Stimulated activated CD8-positive, alpha-beta memory T cell treated with anti-CD3 and anti-CD28 coated beads, Interleukin-2, amount 100 ng/mL, for 48 hours (primary cell): ENCODE data around the gene RPRD1B.

Experiments
- DNase-seq, 2 donors: peaks; one replicate each; pipeline ENCODE4 v3.0.0-alpha.2; 2020; ENCODE audit warnings: low read depth in 2 of 2

RPRD1B gene

DNA sequence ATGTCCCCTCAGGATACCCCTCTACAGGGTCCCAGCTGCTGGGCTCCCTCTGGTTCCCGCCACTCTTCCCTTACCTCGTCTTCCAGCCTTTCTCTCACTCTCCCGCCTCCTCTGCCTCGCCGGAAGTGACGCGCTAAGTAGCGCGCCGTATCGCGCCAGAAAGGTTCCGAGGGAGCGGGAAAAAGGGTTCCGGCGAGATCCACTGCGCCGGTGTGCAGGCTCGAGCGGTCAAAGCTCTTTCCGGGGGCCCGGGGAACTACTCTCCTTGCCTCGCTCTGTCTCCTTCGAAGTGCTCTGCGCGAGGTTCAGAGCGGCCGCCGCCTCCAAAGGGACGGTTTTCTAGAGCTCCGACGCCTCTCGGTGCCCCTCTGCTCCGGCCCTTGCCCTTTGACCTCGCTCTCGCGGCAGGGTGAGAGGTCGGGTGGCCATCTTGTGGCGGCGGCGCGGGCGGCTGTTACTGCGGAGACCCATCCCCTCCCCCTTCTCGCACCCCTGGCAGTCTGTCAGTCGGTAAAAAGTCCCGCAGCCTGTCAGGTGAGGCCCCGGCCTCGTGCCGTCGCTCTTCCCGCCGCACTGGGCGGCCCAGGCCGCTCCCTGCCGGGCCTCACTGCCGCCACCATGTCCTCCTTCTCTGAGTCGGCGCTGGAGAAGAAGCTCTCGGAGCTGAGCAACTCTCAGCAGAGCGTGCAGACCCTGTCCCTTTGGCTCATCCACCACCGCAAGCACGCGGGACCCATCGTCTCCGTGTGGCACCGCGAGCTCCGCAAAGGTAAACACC is at the start of gene RPRD1B, which contains the start of gene TTI1:
TSS of gene RPRD1B (plus strand) at position 417 of the 778 bp plus-strand sequence. CDS start at position 619, 202 bp downstream.
TSS of gene TTI1 (minus strand) at position 127 of the 778 bp plus-strand sequence. CDS start 19,640 bp downstream, outside the sequence.
- DNase-seq, result peak; percentile 79 to 84

- no peak for DNase-seq
Observed at GRCh38 chr20:37984018-37984785, 49.3 kb upstream of the RPRD1B start.

GRCh38 chr20:37986044-37986858 is 47.3 kb upstream of the RPRD1B start:
- DNase-seq, result no peak

GRCh38 chr20:37986873-37987601 is 46.5 kb upstream of the RPRD1B start:
- DNase-seq, result no peak

- no peak for DNase-seq
Observed at GRCh38 chr20:37987602-37988290, 45.8 kb upstream of the RPRD1B start.

GRCh38 chr20:37988306-37988954 is 45.1 kb upstream of the RPRD1B start:
- DNase-seq, result no peak

GRCh38 chr20:37989601-37990295 is 43.8 kb upstream of the RPRD1B start:
- no peak for DNase-seq

- DNase-seq, result peak; percentile 44 to 68
Observed at GRCh38 chr20:37990571-37991151, 42.9 kb upstream of the RPRD1B start.

DNA sequence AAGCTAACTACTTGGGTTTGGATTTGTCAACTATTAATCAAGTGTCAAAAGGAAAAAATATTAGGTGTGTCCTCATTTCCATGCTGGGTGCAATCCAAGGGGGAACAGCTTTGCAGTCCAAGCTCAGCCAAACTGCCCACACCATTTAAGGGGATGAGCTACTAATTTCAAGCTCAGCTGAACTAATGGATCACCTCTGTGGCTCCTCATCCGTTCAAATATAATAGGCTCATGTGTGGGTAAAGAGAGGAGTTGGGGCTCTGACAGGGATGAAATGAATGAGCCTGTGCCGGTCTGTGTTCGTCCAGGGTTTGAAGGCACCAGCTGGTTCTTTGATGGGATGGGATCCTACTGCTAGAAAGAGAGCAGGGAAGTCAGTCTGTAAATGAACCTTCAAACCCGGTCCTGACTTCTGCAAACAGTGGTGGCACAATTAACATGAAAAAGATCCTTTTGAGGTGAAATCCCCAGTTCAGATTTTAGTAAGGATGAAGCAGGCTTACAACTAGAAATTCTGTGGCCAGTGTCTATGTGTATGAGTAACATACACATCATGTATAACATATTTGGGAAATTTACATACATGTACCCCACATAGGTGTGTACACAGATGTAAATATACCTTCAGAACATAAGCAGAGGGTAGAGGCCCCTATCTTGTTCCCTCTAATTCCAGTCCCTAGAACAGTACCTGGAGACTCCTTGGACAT is 42.2 kb upstream of the RPRD1B start:
- no peak for DNase-seq

GRCh38 chr20:37991908-37992307 is 41.6 kb upstream of the RPRD1B start:
- DNase-seq, result no peak

GRCh38 chr20:37992802-37993409 is 40.6 kb upstream of the RPRD1B start:
- DNase-seq, result no peak

DNA sequence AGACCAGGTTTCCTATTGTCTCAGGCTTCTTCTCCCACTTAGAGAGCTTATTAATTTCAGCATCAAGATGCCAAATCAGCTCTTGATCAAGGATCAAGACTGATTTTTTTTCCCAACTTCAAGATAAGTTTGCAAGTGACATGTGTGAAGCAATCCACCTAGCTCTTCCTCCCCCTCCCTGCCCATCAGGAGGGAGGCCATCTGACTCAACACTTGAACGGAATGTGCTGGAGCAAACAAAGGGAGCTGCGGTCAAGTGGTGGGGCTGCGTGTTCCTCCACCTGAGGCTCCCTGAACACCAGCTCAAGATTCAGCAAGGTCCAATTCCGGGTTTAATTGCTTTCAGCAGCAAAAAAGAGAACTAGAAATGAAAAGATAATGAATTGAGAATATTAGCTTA is 39.0 kb upstream of the RPRD1B start:
- DNase-seq, result no peak

- no peak for DNase-seq
Observed at GRCh38 chr20:37995856-37996605, 37.5 kb upstream of the RPRD1B start.

- DNase-seq, result no peak
Observed at GRCh38 chr20:37997516-37997915, 36.0 kb upstream of the RPRD1B start.

DNA sequence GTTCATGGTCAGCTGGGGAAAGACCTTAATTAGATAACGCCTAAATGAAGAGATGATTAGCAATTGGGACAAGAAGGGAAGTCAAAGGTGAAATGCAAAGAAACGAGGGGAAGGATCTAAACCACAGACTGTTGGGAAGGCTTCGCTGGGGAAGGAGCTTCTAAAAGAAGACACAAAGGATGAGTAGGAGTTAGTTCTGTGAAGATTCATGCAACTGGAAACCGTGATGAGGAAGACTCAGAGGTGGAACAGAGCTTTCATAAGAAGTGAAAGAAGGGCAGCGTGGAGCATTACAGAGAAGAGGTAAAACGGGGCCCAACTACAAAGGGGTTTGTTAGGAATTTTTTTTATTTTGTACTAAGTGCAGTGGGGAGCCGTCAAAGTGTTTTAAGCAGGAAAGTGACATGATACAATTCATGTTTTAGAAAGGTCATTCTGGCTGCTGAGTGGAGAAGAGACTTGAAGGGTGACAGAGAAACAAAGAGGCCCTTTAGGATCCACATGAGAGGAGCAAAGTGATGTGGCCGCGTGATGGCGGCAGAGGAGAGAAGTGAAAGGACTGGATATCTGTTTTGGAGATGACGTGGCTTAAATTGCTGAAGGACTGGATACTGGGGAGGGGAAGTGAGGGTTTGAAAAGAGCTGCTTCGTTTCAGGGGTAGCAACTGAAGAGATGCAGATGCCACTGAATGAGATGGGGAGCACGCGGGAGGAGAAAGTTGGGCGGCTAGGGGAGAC is 33.9 kb upstream of the RPRD1B start:
- DNase-seq, result no peak

- no peak for DNase-seq
Observed at GRCh38 chr20:38000293-38000692, 33.3 kb upstream of the RPRD1B start.
